GM21367 (cell line): ENCODE results near the gene GLDN.

Source experiments
- ATAC-seq: cut with Tn5 transposase; IDR thresholded peaks from one replicate; pipeline ENCODE4 v1.9.1; 2021; ENCODE audit not compliant: unreplicated experiment

Gene GLDN

GRCh38 chr15:51356147-51356546, 14.7 kb downstream of the GLDN start:
- no peak for ATAC-seq

DNA sequence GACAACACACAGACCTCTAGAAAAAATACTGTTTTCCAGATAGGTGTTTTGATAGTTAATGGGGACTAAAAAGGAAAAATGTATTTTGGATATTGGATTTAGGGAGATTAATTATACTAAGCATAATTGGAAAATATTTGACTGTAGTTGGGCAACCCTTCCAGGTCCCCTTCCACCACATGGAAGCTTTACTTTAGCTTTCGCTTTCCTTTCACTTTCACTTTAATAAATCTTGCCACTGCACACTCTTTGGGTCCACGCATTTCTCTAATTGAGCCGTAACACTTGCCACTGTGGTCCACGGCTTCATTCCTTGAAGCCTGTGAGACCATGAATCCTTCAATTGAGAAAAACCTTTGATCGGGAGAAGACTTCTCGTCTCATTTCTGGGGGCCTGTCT, 15.5 kb downstream of the GLDN start:
- ATAC-seq, result no peak

- ATAC-seq, result no peak
Measured at GRCh38 chr15:51359981-51360380, 18.5 kb downstream of the GLDN start.

- no peak for ATAC-seq
Measured at GRCh38 chr15:51363383-51363782, 21.9 kb downstream of the GLDN start.

- ATAC-seq, result no peak
Measured at GRCh38 chr15:51365417-51365816, 24.0 kb downstream of the GLDN start.

DNA sequence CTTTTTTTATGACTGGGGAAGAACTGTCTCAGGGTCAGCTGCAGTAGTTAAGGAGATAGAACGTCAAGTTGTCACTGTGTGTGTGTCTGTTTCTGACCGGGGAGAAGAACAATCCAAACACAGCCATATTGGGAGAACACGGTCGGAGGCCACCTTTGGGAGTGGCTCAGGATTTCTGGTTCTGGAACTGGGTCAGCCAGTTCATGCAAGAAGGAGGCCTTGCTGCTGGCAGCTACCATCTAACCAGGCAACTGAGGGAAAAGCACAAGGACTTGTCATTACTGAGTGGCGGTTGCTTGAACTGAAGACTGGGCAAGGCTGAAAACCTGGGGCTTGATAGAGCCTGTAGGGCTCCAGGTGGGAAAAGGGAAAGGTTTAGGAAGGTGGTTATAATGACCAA, 24.6 kb downstream of the GLDN start:
- no peak for ATAC-seq

- ATAC-seq, result no peak
Measured at GRCh38 chr15:51366920-51367319, 25.5 kb downstream of the GLDN start.

GRCh38 chr15:51367322-51367976, 26.0 kb downstream of the GLDN start:
- ATAC-seq, result no peak

GRCh38 chr15:51368307-51368706, 26.9 kb downstream of the GLDN start:
- no peak for ATAC-seq

DNA sequence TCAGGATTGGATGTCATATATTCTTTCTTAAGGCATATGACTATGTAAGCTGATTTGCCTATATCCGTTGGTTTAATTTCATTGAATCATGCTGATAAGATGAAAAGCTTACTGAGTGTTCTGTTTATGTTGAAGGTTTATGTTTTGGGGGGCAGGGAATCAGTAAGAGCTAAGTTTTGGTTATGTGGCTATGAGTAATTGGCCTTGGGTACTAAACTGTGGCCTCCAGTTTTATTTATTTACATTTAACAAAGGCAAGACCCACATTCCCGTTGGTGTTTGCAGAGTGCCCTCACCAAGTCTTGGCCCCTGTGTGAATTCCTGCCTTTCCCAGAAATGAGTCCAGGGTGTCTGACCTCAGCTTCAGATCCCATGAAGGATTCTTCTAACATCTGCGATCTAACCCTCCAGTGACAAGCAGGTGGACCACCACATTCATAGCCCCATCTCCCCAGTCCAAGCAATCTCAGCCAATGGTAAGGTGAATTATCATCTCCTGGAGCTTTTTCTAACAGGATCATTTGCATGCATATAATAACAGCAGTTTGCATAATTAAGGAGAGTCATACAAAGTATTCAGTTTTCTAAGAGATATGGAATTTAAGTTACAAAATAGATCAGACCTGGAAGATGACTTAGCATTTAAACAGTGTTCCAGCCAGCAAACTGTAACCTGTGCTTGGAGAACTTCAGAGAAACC, 27.4 kb downstream of the GLDN start:
- ATAC-seq, result no peak

DNA sequence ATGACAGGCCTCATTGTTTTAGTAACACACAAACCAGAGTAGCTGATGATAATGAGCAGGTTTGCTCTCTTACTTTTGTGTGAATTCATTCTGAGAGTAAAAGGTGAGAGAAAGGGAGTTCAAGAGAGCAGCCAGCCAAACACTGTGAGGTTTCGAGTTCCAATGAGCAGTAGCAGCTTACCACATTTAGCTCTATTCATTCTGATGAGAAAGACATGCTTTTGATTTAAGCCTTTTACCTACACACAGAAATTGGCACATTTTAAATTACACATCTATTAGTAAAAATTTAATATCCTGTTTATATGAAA, 28.0 kb downstream of the GLDN start:
- no peak for ATAC-seq

DNA sequence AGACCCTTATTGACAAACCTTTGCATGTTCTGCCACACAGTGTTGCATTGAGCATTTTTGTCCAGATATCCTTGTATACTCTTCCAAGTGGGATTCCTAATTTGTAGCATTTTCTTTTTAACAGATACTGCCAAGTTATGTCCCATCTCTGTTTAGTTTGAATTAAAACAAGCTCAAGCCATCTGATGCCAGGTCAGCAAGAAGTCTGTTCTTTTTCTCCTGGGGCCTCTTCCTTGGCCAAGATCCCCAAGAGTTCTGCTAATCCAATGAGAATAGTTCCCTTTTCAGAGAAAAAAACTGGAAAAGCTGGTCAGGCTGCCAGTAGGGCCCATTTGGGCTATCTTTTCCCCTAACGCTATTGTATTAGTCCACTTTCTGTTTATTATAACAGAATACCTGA, 29.8 kb downstream of the GLDN start:
- no peak for ATAC-seq

- ATAC-seq, result no peak
Measured at GRCh38 chr15:51374131-51374530, 32.7 kb downstream of the GLDN start.

DNA sequence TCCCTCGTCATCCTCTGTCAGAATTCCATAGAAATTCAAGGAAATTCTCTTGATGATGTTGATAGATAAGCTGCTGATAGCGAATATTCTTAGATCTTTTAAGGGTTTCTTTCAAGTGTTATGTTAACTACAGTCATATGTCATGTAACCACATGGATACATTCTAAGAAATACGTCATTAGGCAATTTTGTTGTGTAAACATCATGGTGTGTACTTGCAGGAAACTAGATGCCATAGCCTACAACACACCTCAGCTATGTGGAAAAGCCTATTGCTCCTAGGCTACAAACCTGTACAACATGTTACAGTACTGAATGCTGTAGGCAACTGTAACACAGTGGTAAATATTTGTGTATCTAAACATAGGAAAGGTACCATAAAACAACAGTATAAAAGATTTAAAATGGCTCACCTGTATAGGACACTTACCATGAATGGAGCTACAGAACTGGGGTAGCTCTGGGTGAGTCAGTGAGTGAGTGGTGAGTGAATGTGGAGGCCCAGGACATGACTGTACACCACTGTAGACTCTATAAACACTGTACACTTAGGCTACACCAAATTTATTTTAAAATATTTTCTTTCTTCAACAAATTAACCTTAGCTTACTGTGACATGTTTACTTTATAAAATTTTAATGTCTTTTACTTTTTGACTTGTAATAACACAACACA, 34.6 kb downstream of the GLDN start:
- ATAC-seq, result no peak

DNA sequence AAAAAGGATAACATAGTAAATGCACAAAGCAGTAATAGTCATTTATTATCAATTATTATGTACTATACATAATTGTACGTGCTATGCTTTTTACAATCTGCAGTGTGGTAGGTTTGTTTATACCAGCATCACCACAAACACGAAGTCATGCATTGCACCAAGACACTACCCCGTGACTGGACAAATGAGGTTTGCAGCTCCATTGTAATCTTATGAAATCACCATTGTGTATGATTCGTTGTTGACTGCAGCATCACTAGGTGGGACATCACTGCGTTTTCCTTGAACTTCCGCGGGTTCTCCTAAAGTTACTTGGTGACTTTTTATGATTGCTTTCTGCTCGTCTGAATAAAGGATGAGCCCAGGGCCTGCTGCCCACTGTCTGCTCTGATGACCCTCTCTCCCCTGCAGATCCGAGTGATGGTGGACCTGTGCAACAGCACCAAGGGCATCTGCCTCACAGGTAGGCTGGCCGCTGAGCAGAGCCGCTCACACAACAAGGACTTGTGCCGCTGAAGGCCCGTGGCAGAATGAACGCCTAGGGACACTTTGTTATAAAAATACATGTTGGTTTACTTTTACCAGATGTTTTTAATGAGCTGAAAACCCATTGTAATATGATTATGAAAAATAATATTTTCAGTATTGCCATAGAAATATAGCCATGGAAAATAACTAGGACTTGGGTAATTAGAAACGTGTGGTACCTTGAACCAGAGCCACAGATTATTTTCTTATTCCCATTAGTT, 35.8 kb downstream of the GLDN start:
- ATAC-seq, result no peak

GRCh38 chr15:51378406-51378805, 37.0 kb downstream of the GLDN start:
- no peak for ATAC-seq

DNA sequence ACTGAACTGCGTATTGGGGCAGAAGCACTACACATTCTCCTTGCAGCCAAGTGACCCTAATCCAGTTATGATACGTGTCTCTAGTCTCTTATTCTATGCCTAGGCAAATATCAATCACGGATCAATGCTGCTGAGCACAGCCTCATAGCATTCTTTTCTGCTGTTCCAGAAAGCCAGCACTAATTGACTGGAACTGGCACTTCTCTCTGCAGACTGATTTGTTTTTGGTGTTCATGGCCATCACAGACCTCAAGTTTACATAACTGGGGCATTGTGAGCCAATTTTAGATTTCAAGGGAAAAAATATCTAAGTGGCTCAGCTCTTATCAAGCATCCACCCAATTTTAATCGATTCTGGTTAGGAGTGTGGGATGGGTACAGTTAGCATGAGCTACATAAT, 37.9 kb downstream of the GLDN start:
- no peak for ATAC-seq

GRCh38 chr15:51380999-51381806, 39.7 kb downstream of the GLDN start:
- ATAC-seq, result peak; percentile 78

GRCh38 chr15:51382787-51383186, 41.3 kb downstream of the GLDN start:
- no peak for ATAC-seq

DNA sequence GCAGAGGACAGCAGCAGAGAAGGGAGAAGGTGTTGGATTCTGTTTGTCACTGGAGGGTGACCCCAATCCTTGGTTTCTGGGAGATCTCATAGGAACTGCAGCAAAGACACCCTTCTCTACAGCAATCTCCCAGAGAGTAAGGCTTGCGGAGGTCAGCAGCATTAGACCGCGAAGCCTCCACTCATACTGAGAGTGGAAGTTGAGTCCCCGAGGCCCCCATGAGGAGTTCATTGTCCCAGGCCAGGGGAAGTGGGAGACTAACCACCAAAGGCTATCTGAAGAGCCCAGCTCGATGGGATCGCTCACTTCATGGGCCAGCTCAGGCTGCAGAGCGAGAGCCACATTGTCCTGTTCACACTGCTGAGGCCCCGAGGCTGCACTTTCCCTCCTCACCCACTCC, 44.6 kb downstream of the GLDN start:
- no peak for ATAC-seq

DNA sequence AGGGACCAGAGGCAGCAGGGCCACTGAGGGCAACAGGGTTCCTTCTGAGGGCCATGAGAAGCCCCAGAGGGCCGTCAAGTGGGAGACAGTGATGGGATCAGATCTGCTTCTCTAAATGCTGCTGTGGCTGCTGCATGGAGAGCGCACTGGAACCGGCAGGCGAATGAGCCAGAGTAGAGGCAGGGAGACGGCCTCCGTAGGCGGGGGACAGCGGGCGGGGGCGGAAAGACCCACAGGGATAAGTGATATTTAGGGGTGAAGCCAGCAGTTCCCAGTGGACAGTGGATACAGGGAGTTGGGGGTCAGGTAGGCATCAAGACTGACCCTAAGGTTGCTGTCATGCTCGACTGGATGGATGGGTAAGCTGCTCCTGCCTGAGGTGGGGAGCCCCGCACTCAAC, 45.0 kb downstream of the GLDN start:
- ATAC-seq, result no peak
